ENCODE results near the gene RDH8. TPM values are rescaled to one million over a fixed set of nuclear protein-coding genes. Genes with fewer than 3 reads are reported as not detected.

Gene RDH8
- total and polyA plus RNA-seq, 2 of the 4 experiments (the other 2 are of a cell fraction), result 0.18 TPM; not detected in 1

DNA sequence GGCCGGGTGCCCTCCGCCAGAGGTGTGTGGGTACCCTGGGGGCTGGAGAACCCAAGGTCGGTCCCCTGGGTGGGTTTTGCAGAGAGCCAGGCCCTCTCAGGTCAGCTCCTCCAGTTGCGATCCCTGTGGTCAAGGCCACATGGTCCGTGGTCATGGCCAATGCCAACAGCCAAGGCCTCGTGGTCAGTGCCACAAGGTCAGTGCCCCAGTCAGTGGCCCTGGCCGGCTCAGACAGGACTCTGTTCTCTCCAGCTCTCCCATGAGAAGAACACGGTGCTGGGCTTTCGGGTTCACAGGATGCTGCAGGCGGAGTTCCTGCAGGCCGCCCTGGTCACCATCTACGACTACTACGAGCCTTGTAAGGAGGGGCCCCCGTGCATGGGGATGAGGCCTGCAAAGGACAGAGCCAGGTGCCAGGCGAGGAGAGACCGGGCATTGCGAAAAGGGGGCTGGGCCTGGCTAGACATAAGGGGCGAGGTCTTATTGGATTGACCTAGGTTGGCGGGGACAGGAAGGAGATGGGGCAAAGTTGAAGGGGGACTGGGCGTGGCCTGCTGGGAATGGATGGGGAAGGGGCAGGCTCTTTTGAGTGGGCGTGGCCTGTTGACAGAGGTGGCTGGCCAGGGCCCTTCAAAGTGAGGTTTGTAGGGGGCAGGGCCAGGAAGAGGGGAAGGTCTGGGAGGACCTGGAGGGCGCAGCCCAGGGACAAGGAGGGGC, 57.6 kb downstream of the RDH8 start:
- Histone ChIP-seq H3K9me3 (ENCODE audit: control insufficient read depth, insufficient read depth, low read length) (peaks cover 7% of the 10 kb centered on the region; the same call in 1 of the 2 replicates), H3K56ac (ENCODE audit: extremely low read depth, insufficient read depth, low read length) (no peak overlapping the region), H2AFZ (replicated peaks; ENCODE audit: low read length, poor library complexity) (no peak overlapping the region), H3K4me2 (ENCODE audit: low read depth, low read length) (no peak overlapping the region), H2AK9ac (replicated peaks; ENCODE audit: low read depth, low read length, poor library complexity) (no peak overlapping the region), H3K14ac (replicated peaks; ENCODE audit: low read depth, low read length) (no peak overlapping the region), H4K20me1 (ENCODE audit: insufficient read depth, low read length) (no peaks in the 10 kb centered on the region), H3K23ac (ENCODE audit: low read depth, low read length) (no peak overlapping the region), H2AK5ac (ENCODE audit: low read depth, low read length) (no peak overlapping the region), H3K9ac (ENCODE audit: low read depth, low read length) (no peak overlapping the region), H3K4ac (ENCODE audit: low read depth, low read length) (no peak overlapping the region), H4K8ac (ENCODE audit: low read depth in 2 of 2, low read length in 2 of 2) (no peak overlapping the region), H3K27me3 (ENCODE audit: control insufficient read depth, insufficient read depth, low read length) (peaks cover 10% of the 10 kb centered on the region; the same call in 1 of the 2 replicates), H2BK15ac (ENCODE audit: low read depth, low read length) (no peak overlapping the region), H3K36me3 (ENCODE audit: control insufficient read depth, insufficient read depth, low read length) (no peaks in the 10 kb centered on the region), H2BK5ac (ENCODE audit: low read depth, low read length, poor library complexity, severe bottlenecking) (no peak overlapping the region), H3K79me1 (ENCODE audit: low read depth in 1 of 2, low read length in 2 of 2) (no peaks in the 10 kb centered on the region), H4K5ac (ENCODE audit: low read depth, low read length) (no peak overlapping the region), H3K4me3 (ENCODE audit: insufficient read depth, low read depth, low read length) (no peak overlapping the region), H3K18ac (ENCODE audit: low read depth, low read length) (no peak overlapping the region), H4K91ac (ENCODE audit: insufficient read depth, low read depth, low read length) (no peak overlapping the region), H3K9me1 (ENCODE audit: insufficient read depth, low read length) (no peaks in the 10 kb centered on the region), H2BK120ac (ENCODE audit: low read depth, low read length) (no peak overlapping the region), H3K4me1 (ENCODE audit: control insufficient read depth, insufficient read depth, low read length) (no peaks in the 10 kb centered on the region), H3K27ac (ENCODE audit: insufficient read depth, low read length) (no peak overlapping the region), H2BK20ac (ENCODE audit: low read depth, low read length) (no peak overlapping the region)
- intact Hi-C loops (cut with micrococcal nuclease) (no loop called here), dilution Hi-C loops (cut with HindIII; ENCODE audit: low sequenced_read_pairs, unreplicated experiment) (no loop called here), in situ Hi-C loops (cut with MboI; ENCODE audit: low sequenced_read_pairs) (loop anchor here (25.0 kb wide), 1 partner anchor 934 kb away; the partner anchor contains the start of genes OR7G3 and ZNF317)
- ATAC-seq (ENCODE audit: low read depth) (no peak), DNase-seq (no peak)
- TF ChIP-seq, protein P1, sequence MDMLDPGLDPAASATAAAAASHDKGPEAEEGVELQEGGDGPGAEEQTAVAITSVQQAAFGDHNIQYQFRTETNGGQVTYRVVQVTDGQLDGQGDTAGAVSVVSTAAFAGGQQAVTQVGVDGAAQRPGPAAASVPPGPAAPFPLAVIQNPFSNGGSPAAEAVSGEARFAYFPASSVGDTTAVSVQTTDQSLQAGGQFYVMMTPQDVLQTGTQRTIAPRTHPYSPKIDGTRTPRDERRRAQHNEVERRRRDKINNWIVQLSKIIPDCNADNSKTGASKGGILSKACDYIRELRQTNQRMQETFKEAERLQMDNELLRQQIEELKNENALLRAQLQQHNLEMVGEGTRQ (IDR thresholded peaks at IDR 0.05; ENCODE audit: low read depth, low read length), result no peak
- TF ChIP-seq RCOR1 (IDR thresholded peaks at IDR 0.05; ENCODE audit: insufficient replicate concordance, low read length) (no peak), MAFK (IDR thresholded peaks at IDR 0.05; ENCODE audit: low read depth, low read length) (no peak), SMC3 (IDR thresholded peaks at IDR 0.05; ENCODE audit: low read depth, low read length) (no peak), MAZ (IDR thresholded peaks at IDR 0.05; ENCODE audit: borderline replicate concordance, low read depth, low read length) (no peak), RAD21 (IDR thresholded peaks at IDR 0.05; ENCODE audit: low read length) (no peak), ELK1 (IDR thresholded peaks at IDR 0.05; ENCODE audit: borderline replicate concordance, low read depth, low read length) (no peak), NFE2L2 (IDR thresholded peaks at IDR 0.05; ENCODE audit: low read depth, low read length) (no peak)
- 64% methylated on average over 16 of the region's 22 CpGs; no CpG with 5 or more reads in 1 of the 2 experiments for WGBS, 2 experiments (ENCODE audit: extremely low coverage in 2 of 2, insufficient read length in 1 of 2)
- ChIA-PET CTCF (no interaction called here), POLR2A (ENCODE audit: unreplicated experiment) (no interaction called here)
- BruUV-seq (replicated peaks), result no TSS peak
